Measurements from ENCODE around the gene MCM3.
A peak's percentile ranks its signal among the peaks of the same experiment; 100 is the strongest.

MCM3 gene

DNA sequence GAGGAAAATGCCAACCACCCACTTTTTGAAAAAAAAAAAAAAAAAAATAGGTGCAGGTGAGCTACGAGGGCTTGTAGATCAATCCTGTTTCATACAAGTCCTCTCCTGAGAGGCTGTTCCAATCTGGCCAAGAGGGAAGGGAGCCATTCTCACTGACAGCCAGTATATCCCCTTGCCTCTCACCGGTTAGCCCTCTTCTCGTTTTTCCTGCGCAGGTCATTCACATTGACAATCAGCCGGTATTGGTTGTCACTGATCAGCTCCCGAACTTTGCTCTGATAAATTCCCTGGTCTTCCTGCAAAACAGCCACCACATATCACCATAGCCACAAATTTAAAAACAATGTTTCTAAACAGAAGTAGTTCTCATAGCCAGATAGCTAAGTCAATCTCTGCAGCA is 1.4 kb downstream of the MCM3 start:
- no peaks in the 10 kb centered on the region for H3K27me3 ChIP-seq (ENCODE audit: insufficient read depth, low read length, poor library complexity, severe bottlenecking)
- no peaks in the 10 kb centered on the region for H3K9me3 ChIP-seq (ENCODE audit: insufficient read depth, low read depth, low read length)
- TF ChIP-seq EZH2phosphoT487 (IDR thresholded peaks at IDR 0.05; ENCODE audit: borderline replicate concordance) = no peak
- TF ChIP-seq, protein P1, sequence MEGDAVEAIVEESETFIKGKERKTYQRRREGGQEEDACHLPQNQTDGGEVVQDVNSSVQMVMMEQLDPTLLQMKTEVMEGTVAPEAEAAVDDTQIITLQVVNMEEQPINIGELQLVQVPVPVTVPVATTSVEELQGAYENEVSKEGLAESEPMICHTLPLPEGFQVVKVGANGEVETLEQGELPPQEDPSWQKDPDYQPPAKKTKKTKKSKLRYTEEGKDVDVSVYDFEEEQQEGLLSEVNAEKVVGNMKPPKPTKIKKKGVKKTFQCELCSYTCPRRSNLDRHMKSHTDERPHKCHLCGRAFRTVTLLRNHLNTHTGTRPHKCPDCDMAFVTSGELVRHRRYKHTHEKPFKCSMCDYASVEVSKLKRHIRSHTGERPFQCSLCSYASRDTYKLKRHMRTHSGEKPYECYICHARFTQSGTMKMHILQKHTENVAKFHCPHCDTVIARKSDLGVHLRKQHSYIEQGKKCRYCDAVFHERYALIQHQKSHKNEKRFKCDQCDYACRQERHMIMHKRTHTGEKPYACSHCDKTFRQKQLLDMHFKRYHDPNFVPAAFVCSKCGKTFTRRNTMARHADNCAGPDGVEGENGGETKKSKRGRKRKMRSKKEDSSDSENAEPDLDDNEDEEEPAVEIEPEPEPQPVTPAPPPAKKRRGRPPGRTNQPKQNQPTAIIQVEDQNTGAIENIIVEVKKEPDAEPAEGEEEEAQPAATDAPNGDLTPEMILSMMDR (conservative IDR thresholded peaks at IDR 0.05; ENCODE audit: low read length) = no peak
- peaks cover 65% of the 10 kb centered on the region for H3K79me2 ChIP-seq (ENCODE audit: insufficient read depth, low read length)
- no peak overlapping the region for H2AFZ ChIP-seq (ENCODE audit: low read length)
- peaks cover 61% of the 10 kb centered on the region for H4K20me1 ChIP-seq (ENCODE audit: insufficient read depth, low read length, poor library complexity, severe bottlenecking)
- H3K4me3 ChIP-seq (ENCODE audit: low read length, poor library complexity, severe bottlenecking) = peak overlapping the region; percentile 83
- H3K4me2 ChIP-seq (ENCODE audit: low read depth, low read length, poor library complexity, severe bottlenecking) = peak overlapping the region; percentile 95
- H3K36me3 ChIP-seq (ENCODE audit: insufficient read depth, low read length) = peaks cover 45% of the 10 kb centered on the region
- H3F3A ChIP-seq (ENCODE audit: low read depth) = no peaks in the 10 kb centered on the region
- no peaks in the 10 kb centered on the region for H3K9me2 ChIP-seq (replicated peaks; ENCODE audit: low read depth, low read length)
- H3K4me1 ChIP-seq (ENCODE audit: insufficient read depth, low read length, poor library complexity, severe bottlenecking) = peaks cover 75% of the 10 kb centered on the region
- peak overlapping the region; percentile 94 for H3K9ac ChIP-seq (ENCODE audit: low read depth, low read length, poor library complexity, severe bottlenecking)

DNA sequence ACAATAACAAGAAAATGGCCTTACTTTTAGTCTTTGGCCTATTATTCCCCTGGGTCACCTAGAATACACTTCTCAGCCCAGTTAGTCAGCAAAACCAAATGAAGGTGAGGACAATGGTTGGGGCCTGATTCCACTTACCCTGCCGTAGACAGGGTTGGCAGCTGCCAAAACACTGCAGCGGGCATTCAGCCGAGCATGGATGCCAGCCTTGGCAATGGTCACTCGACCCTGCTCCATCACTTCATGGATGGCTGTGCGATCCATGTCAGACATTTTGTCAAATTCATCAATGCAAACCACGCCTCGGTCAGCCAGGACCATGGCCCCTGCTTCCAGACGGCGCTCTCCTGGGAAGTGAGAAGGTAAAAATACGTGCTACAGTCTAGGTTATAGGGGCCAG is 8.4 kb downstream of the MCM3 start:
- Histone ChIP-seq H3K4me1 (ENCODE audit: insufficient read depth, low read length, poor library complexity, severe bottlenecking) (peaks cover 51% of the 10 kb centered on the region), H3K9me3 (ENCODE audit: insufficient read depth, low read depth, low read length) (no peaks in the 10 kb centered on the region), H3K27me3 (ENCODE audit: insufficient read depth, low read length, poor library complexity, severe bottlenecking) (no peaks in the 10 kb centered on the region), H3K4me2 (ENCODE audit: low read depth, low read length, poor library complexity, severe bottlenecking) (peak overlapping the region; percentile 41), H3K9me2 (replicated peaks; ENCODE audit: low read depth, low read length) (no peaks in the 10 kb centered on the region), H3K9ac (ENCODE audit: low read depth, low read length, poor library complexity, severe bottlenecking) (no peak overlapping the region), H3K4me3 (ENCODE audit: low read length, poor library complexity, severe bottlenecking) (no peak overlapping the region), H3K36me3 (ENCODE audit: insufficient read depth, low read length) (peaks cover 95% of the 10 kb centered on the region), H3F3A (ENCODE audit: low read depth) (no peaks in the 10 kb centered on the region), H2AFZ (ENCODE audit: low read length) (no peak overlapping the region), H4K20me1 (ENCODE audit: insufficient read depth, low read length, poor library complexity, severe bottlenecking) (peaks cover 68% of the 10 kb centered on the region), H3K79me2 (ENCODE audit: insufficient read depth, low read length) (peaks cover 82% of the 10 kb centered on the region)
- TF ChIP-seq, protein P1 (conservative IDR thresholded peaks at IDR 0.05; ENCODE audit: low read length) = no peak
- no peak for TF ChIP-seq EZH2phosphoT487 (IDR thresholded peaks at IDR 0.05; ENCODE audit: borderline replicate concordance)

DNA sequence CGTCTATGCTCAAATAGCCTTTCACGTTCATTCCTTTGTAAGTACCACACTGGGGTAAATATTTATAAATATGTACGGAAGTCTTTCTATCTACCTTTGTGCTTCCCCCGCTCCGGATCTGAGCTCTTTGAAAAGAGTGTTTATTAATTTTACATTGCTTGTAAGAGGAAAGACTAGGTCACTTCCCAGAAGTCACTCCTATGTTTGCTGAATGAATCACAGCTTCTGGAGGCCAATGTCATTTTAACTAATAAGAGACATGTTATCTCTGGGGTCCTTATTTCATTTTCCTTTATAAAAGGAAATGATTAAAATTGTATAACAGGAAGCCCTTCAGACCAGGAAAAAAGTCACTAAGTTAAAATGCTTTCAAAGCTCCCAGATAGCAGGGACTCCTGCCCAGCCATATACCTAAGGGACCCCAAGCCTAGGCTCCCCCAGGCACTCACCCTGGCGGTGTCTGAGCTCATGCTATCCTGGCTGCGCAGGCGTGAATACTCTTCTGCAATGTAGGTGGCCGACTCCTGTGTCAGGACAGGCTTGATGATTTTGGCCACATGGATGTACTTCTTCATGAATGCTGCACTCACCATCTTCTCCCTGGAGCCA is 12.6 kb downstream of the MCM3 start:
- Histone ChIP-seq H3K9me2 (replicated peaks; ENCODE audit: low read depth, low read length) (no peaks in the 10 kb centered on the region), H3K4me3 (ENCODE audit: low read length, poor library complexity, severe bottlenecking) (no peak overlapping the region), H3K9me3 (ENCODE audit: insufficient read depth, low read depth, low read length) (no peaks in the 10 kb centered on the region), H3K9ac (ENCODE audit: low read depth, low read length, poor library complexity, severe bottlenecking) (no peak overlapping the region), H3K27me3 (ENCODE audit: insufficient read depth, low read length, poor library complexity, severe bottlenecking) (no peaks in the 10 kb centered on the region), H3K36me3 (ENCODE audit: insufficient read depth, low read length) (peaks cover 93% of the 10 kb centered on the region), H3K79me2 (ENCODE audit: insufficient read depth, low read length) (peaks cover 46% of the 10 kb centered on the region), H2AFZ (ENCODE audit: low read length) (no peak overlapping the region), H3K4me1 (ENCODE audit: insufficient read depth, low read length, poor library complexity, severe bottlenecking) (peaks cover 14% of the 10 kb centered on the region), H3F3A (ENCODE audit: low read depth) (no peaks in the 10 kb centered on the region), H4K20me1 (ENCODE audit: insufficient read depth, low read length, poor library complexity, severe bottlenecking) (peaks cover 34% of the 10 kb centered on the region), H3K4me2 (ENCODE audit: low read depth, low read length, poor library complexity, severe bottlenecking) (no peak overlapping the region)
- TF ChIP-seq, protein P1 (conservative IDR thresholded peaks at IDR 0.05; ENCODE audit: low read length) = no peak
- no peak for TF ChIP-seq EZH2phosphoT487 (IDR thresholded peaks at IDR 0.05; ENCODE audit: borderline replicate concordance)

Data from Loucy (cell line).